Hepatocyte (in vitro differentiated cells): ENCODE measurements around the gene IRF6.

Source experiments
- CTCF ChIP-seq: fragments of 200-600 bp; sonication (generic); IDR thresholded peaks from 2 replicates; pipeline ENCODE4 v1.5.1; 2016; ENCODE audit warnings: antibody characterized with exemption, mild to moderate bottlenecking; ENCODE audit not compliant: poor library complexity
- EZH2 ChIP-seq: fragments of 200-600 bp; sonication (generic); IDR thresholded peaks from 2 replicates; pipeline ENCODE4 v1.6.1; 2016; ENCODE audit warnings: antibody characterized with exemption, mild to moderate bottlenecking, borderline replicate concordance

GRCh38 chr1:209831615-209832014 is 25.7 kb upstream of the IRF6 start:
- TF ChIP-seq CTCF (no peak), EZH2 (no peak)
